ENCODE measurements around the gene MAN1A1.

DNA sequence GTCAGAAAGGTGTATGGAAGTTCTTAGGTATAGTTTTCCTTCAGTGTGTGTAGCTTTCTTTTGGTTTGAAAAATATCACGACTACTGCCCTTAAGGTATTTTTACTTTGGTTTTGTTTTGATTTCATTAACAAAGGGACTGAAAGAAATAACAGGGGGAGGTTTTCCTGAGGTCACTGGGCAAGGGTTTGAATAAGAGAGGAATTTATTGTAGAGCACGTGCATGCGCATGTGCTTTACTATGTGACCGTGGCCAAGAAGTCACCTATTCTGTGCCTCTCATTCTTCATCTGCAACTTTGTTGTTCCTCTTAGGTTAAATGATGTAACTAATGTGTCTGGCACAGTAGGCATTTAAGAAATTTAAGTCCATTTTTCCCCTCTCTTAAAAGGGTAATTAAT lies 4.1 kb upstream of the MAN1A1 start:
- TF ChIP-seq POLR2A (IDR thresholded peaks at IDR 0.05) (no peak), EP300 (IDR thresholded peaks at IDR 0.05) (no peak)
- TF ChIP-seq, protein P1, sequence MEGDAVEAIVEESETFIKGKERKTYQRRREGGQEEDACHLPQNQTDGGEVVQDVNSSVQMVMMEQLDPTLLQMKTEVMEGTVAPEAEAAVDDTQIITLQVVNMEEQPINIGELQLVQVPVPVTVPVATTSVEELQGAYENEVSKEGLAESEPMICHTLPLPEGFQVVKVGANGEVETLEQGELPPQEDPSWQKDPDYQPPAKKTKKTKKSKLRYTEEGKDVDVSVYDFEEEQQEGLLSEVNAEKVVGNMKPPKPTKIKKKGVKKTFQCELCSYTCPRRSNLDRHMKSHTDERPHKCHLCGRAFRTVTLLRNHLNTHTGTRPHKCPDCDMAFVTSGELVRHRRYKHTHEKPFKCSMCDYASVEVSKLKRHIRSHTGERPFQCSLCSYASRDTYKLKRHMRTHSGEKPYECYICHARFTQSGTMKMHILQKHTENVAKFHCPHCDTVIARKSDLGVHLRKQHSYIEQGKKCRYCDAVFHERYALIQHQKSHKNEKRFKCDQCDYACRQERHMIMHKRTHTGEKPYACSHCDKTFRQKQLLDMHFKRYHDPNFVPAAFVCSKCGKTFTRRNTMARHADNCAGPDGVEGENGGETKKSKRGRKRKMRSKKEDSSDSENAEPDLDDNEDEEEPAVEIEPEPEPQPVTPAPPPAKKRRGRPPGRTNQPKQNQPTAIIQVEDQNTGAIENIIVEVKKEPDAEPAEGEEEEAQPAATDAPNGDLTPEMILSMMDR (IDR thresholded peaks at IDR 0.05) = no peak

Measured in suprapubic skin (tissue), 3 donors.